Sigmoid colon (tissue), 7 donors: ENCODE measurements around the gene HMCN1. TPM values are rescaled to one million over a fixed set of nuclear protein-coding genes. Genes with fewer than 3 reads are reported as not detected.

Experiments used
- DNase-seq: peaks from one replicate; pipeline ENCODE4 v3.0.0-alpha.2; 2019
- H3K27ac ChIP-seq, 4 donors: fragments of 200-600 bp; sonication (generic); one replicate each; pipeline ENCODE4 v1.5.1; 2016 to 2019; ENCODE audit warnings: mild to moderate bottlenecking in 1 of 4
- H3K27me3 ChIP-seq, 3 donors: fragments of 200-600 bp; sonication (generic); one replicate each; pipeline ENCODE4 v1.5.1; 2019; ENCODE audit warnings: mild to moderate bottlenecking in 1 of 3
- H3K36me3 ChIP-seq, 4 donors: fragments of 200-600 bp; sonication (generic); one replicate each; pipeline ENCODE4 v1.5.1; 2016 to 2019
- H3K4me1 ChIP-seq, 4 donors: fragments of 200-600 bp; sonication (generic); one replicate each; pipeline ENCODE4 v1.5.1; 2017 to 2019
- H3K4me3 ChIP-seq, 4 donors: fragments of 200-600 bp; sonication (generic); one replicate each; pipeline ENCODE4 v1.5.1; 2017 to 2019; ENCODE audit warnings: mild to moderate bottlenecking in 2 of 4, moderate library complexity in 1 of 4
- H3K9me3 ChIP-seq, 4 donors: fragments of 200-600 bp in 3 of 4; sonication (generic) in 3 of 4; one replicate each; pipeline versions ENCODE4 v1.5.1 to v1.6.1; 2013 to 2019
- CTCF ChIP-seq, 4 experiments: fragments of 450-650 bp in 3 of 4; fragments of 200-600 bp in 1 of 4; IDR thresholded peaks; one replicate each; pipeline ENCODE4 v1.5.1; 2016 to 2019; ENCODE audit warnings: antibody characterized with exemption in 4 of 4, mild to moderate bottlenecking in 3 of 4, moderate library complexity in 2 of 4
- EP300 ChIP-seq, 4 donors: sonication (generic); formaldehyde crosslinking; IDR thresholded peaks; one replicate each; pipeline ENCODE4 v1.6.1; 2017; ENCODE audit warnings: antibody characterized with exemption in 4 of 4
- POLR2A ChIP-seq, 2 donors: fragments of 450-650 bp; IDR thresholded peaks; one replicate each; pipeline ENCODE4 v1.6.1; 2016; ENCODE audit warnings: antibody characterized with exemption in 2 of 2, mild to moderate bottlenecking in 2 of 2, moderate library complexity in 2 of 2
- POLR2AphosphoS5 ChIP-seq, 4 donors: sonication (generic); formaldehyde crosslinking; IDR thresholded peaks; one replicate each; pipeline ENCODE4 v1.6.1; 2017; ENCODE audit warnings: antibody characterized with exemption in 4 of 4
- WGBS, 2 donors: extraction: QIAGEN DNeasy Blood & Tissue Kit; methylation state at CpG; one replicate each; pipeline ENCODE4 v1.1.7; 2013; 5-methylcytosine and 5-hydroxymethylcytosine counted together
- intact Hi-C: fragments of 100-400 bp; cut with DNase I; formaldehyde crosslinking; loops from one replicate; pipeline ENCODE4 v1.15.1; 2023
- polyA plus RNA-seq, 3 donors: library from polyadenylated mRNA; stranded (reverse); fragments of 200-250 nt; gene quantifications; one replicate each; pipeline ENCODE4 v1.2.3, GENCODE V29; 2013
- total RNA-seq, 4 donors: library from RNA; depleted of rRNA; stranded (reverse); fragments of >200 nt; gene quantifications; one replicate each; pipeline ENCODE4 v1.1.0, GENCODE V29; 2016
- donor health status: healthy with polysubstance abuse.
- donor health status: Bipolar disorder and iron deficiency.
- donor health status: healthy.

The HMCN1 gene
- total and polyA plus RNA-seq, 7 donors, result under 0.01 to 22.7 (median 6.7) TPM

GRCh38 chr1:185936641-185937040, 202.4 kb downstream of the HMCN1 start:
- no peaks in the 10 kb centered on the region for H3K27me3 ChIP-seq
- DNase-seq, result no peak
- no peaks in the 10 kb centered on the region for H3K4me1 ChIP-seq
- intact Hi-C loops, result no loop called here
- no peaks in the 10 kb centered on the region for H3K36me3 ChIP-seq
- 68 to 72% methylated on average over 1 of the region's 1 CpG for WGBS, 2 donors
- no peaks in the 10 kb centered on the region for H3K9me3 ChIP-seq
- H3K27ac ChIP-seq, result peak overlapping the region in 1 of 4 donors; percentile 7
- H3K4me3 ChIP-seq, result no peak overlapping the region
- no peak for TF ChIP-seq EP300 (IDR thresholded peaks at IDR 0.05)
- no peak for TF ChIP-seq CTCF (IDR thresholded peaks at IDR 0.05)

- no peak for DNase-seq
- H3K9me3 ChIP-seq, result no peaks in the 10 kb centered on the region
- H3K4me3 ChIP-seq, result no peak overlapping the region
- intact Hi-C loops, result no loop called here
- no peaks in the 10 kb centered on the region for H3K27me3 ChIP-seq
- TF ChIP-seq POLR2A (IDR thresholded peaks at IDR 0.05) (no peak), POLR2AphosphoS5 (IDR thresholded peaks at IDR 0.05) (no peak), CTCF (IDR thresholded peaks at IDR 0.05) (no peak), EP300 (IDR thresholded peaks at IDR 0.05) (no peak)
- WGBS, 2 donors, result 61 to 74% methylated on average over 2 of the region's 2 CpGs
- H3K4me1 ChIP-seq, result no peaks in the 10 kb centered on the region
- no peak overlapping the region for H3K27ac ChIP-seq
- H3K36me3 ChIP-seq, result no peaks in the 10 kb centered on the region
Measured at GRCh38 chr1:185938396-185938795, 204.2 kb downstream of the HMCN1 start.

GRCh38 chr1:185939142-185939541, 205.0 kb downstream of the HMCN1 start:
- no peaks in the 10 kb centered on the region for H3K9me3 ChIP-seq
- 43 to 47% methylated on average over 3 of the region's 3 CpGs for WGBS, 2 donors
- no peak for TF ChIP-seq EP300 (IDR thresholded peaks at IDR 0.05)
- no peak for TF ChIP-seq POLR2A (IDR thresholded peaks at IDR 0.05)
- no peak for TF ChIP-seq POLR2AphosphoS5 (IDR thresholded peaks at IDR 0.05)
- no peak for TF ChIP-seq CTCF (IDR thresholded peaks at IDR 0.05)
- intact Hi-C loops, result no loop called here
- no peak overlapping the region for H3K4me3 ChIP-seq
- no peak overlapping the region for H3K27ac ChIP-seq
- H3K36me3 ChIP-seq, result no peaks in the 10 kb centered on the region
- no peaks in the 10 kb centered on the region for H3K4me1 ChIP-seq
- H3K27me3 ChIP-seq, result no peaks in the 10 kb centered on the region
- DNase-seq, result no peak

GRCh38 chr1:185942961-185943360, 208.8 kb downstream of the HMCN1 start:
- no peaks in the 10 kb centered on the region for H3K9me3 ChIP-seq
- no peak overlapping the region for H3K27ac ChIP-seq
- intact Hi-C loops, result no loop called here
- no peaks in the 10 kb centered on the region for H3K36me3 ChIP-seq
- no peaks in the 10 kb centered on the region for H3K27me3 ChIP-seq
- no peak for DNase-seq
- H3K4me3 ChIP-seq, result no peak overlapping the region
- TF ChIP-seq POLR2AphosphoS5 (IDR thresholded peaks at IDR 0.05) (no peak), POLR2A (IDR thresholded peaks at IDR 0.05) (no peak), CTCF (IDR thresholded peaks at IDR 0.05) (no peak), EP300 (IDR thresholded peaks at IDR 0.05) (no peak)
- 94 to 96% methylated on average over 4 of the region's 4 CpGs for WGBS, 2 donors
- H3K4me1 ChIP-seq, result no peaks in the 10 kb centered on the region

- H3K27ac ChIP-seq, result peak overlapping the region in 1 of 4 donors; percentile 17
- H3K4me1 ChIP-seq, result peaks cover 0 to 17% (median 12%) of the 10 kb centered on the region in 4 donors
- 82 to 83% methylated on average over 1 of the region's 1 CpG for whole genome bisulfite sequencing, 2 donors
- H3K36me3 ChIP-seq, result no peaks in the 10 kb centered on the region
- no peak overlapping the region for H3K4me3 ChIP-seq
- intact Hi-C loops, result no loop called here
- no peak for DNase-seq
- H3K27me3 ChIP-seq, result no peaks in the 10 kb centered on the region
- TF ChIP-seq EP300 (IDR thresholded peaks at IDR 0.05) (no peak), POLR2AphosphoS5 (IDR thresholded peaks at IDR 0.05) (no peak), CTCF (IDR thresholded peaks at IDR 0.05) (no peak), POLR2A (IDR thresholded peaks at IDR 0.05) (no peak)
- no peaks in the 10 kb centered on the region for H3K9me3 ChIP-seq
Measured at GRCh38 chr1:185956881-185957280, 222.7 kb downstream of the HMCN1 start.
